SHP77 treated with DMSO at 0.1 percent for 48 hours (cell line): ENCODE measurements around the gene LGALS3.

Experiments used
- DNase-seq: peaks from one replicate; lab custom pipeline; 2025; lab: John Stamatoyannopoulos, UW

Gene LGALS3

DNA sequence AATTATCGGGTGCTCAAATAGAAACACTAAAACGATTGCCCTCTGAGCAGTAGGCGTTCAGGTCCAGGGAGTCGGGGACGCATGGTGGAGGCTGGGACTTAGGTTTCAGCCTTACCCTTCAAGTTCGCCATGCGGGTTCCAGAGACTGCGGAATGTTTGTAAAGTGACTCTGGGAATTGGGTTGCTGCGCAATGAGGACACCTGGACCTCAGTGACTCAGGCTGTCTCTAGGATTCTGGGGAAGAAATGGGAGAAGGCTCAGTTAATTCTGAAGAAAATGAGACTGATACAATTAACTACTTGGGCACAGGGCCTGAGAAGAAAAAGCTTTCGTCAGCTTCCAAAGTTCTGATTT lies 1.1 kb downstream of the LGALS3 start:
- no peak for DNase-seq

- no peak for DNase-seq
These were observed 2.5 kb downstream of the LGALS3 start for GRCh38 chr14:55131370-55132137.

DNA sequence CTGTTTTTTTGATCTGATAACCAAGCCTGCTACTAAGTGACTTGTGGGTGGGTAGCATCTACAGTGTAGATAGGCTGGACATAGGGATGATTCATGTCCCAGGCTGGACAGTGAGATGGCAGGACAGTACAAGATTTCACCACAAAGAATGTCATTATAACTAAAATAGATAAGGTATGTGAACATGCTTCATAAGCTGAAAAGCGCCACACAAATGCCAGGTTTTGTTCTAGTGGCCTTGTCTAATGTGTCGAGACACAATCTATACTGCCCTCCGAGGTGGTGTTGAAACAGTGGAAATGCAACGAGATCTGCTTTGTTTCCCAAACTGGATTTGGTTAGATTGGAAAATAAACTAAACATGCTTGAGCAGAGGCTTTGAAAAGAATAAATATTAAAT lies 4.4 kb downstream of the LGALS3 start:
- DNase-seq: no peak

GRCh38 chr14:55136241-55136640 lies 7.2 kb downstream of the LGALS3 start:
- DNase-seq: no peak

GRCh38 chr14:55136885-55137786 lies 8.1 kb downstream of the LGALS3 start:
- no peak for DNase-seq

- DNase-seq: no peak
These were observed 9.0 kb downstream of the LGALS3 start for GRCh38 chr14:55138091-55138490.

- DNase-seq: no peak
These were observed 10.1 kb downstream of the LGALS3 start for GRCh38 chr14:55139141-55139540.

- DNase-seq: no peak
These were observed 10.9 kb downstream of the LGALS3 start for GRCh38 chr14:55139696-55140509.

GRCh38 chr14:55141825-55142224 lies 12.8 kb downstream of the LGALS3 start:
- DNase-seq: no peak

DNA sequence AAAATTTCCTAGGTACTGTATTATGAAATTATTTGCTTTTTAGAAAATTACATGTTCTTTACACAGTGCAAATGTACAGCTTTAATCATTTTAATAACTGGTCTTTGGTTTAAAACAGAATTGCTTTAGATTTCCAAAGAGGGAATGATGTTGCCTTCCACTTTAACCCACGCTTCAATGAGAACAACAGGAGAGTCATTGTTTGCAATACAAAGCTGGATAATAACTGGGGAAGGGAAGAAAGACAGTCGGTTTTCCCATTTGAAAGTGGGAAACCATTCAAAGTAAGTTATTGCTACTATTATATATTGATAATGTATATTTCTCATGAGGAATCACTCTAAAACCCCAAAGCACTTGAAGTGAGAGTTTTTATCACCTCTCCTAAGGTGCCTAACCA lies 13.4 kb downstream of the LGALS3 start:
- no peak for DNase-seq

- DNase-seq: no peak
These were observed 17.4 kb downstream of the LGALS3 start for GRCh38 chr14:55146425-55146824.

- no peak for DNase-seq
These were observed 22.5 kb downstream of the LGALS3 start for GRCh38 chr14:55151601-55152000.

DNA sequence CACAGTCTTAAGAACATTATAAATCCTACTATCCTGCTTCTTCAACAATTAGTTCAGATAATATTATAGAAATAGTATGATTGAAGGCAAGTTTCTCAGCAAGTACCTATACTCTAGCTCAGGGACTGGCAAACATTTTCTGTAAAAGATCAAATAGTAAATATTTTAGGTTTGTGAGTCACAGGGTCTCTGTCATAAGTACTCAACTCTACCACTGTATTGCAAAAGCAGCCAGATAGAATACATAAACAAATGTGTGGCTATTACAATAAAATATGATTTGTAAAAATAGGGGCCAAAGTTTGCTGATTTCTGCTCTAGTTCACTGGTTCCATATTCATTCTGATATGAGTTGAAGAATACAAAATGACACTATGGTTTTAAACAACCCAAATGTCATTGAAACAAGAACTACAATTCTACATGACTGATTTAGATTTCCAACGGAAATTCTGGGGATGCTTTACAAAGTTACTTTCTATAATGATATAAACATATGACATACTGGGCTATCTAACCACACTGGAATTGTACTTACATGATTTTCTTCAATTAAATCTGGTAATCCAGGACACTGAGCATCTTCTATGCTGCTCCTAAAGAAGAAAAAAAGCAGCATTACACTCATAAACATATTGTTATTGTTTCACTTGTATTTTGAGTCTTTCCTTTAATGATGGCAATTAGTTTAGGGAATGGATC lies 23.2 kb downstream of the LGALS3 start:
- DNase-seq: no peak

GRCh38 chr14:55153951-55154350 lies 24.9 kb downstream of the LGALS3 start:
- no peak for DNase-seq

- DNase-seq: no peak
These were observed 28.0 kb downstream of the LGALS3 start for GRCh38 chr14:55157080-55157479.

DNA sequence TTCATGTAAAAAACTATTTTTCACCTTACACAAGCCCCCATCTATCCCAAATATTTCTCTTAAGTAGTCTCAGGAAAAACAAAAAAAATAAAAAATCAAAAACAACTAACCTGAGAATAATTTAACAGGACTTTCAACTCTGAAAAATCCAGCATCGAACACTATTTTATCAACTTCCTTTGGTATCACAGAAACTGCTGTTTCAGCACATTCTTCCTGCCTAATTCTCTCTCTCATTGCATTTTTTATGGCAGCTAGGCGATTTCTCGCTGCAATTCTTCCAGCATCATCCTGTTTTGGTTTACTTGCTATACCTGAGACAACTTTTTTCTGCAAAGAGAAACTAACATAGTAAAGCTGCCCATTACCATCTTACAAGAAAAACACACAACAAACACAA lies 29.4 kb downstream of the LGALS3 start:
- DNase-seq: no peak

- DNase-seq: no peak
These were observed 31.9 kb downstream of the LGALS3 start for GRCh38 chr14:55160989-55161388.

DNA sequence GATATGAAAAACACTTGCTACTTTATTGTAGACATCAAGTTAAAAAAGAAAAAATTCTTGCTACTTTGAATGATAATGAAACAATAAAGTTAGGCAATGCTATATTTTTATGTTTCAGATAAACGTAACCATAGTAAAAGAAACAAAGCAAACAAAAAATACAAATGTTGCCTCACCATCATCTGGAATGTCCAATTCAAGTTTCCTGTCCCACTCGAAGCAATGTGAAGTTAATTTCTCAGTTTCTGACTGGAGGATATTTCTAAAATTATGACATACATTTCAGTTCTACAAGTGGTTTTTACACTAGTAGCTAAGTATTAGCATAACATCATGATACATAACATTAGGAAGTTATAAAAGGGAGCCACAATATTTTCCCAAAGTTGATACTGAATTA lies 41.5 kb downstream of the LGALS3 start:
- no peak for DNase-seq

DNA sequence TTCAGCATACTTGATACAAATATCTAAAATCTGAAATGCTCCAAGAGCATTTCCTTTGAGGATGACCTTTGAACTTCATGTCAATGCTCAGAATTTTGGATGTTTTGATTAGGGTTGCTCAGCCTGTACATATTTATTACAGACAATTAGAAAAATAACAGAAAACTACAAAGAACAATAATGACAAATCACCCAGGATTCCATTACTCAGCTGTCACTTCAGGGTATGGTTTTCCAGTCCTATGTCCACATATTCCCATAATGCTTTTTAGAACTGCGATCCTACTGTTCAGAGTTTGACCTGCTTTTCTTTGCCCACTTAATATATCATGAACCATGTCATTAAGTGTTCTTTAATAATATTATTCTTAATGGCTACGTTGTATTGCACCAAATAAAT lies 51.0 kb downstream of the LGALS3 start:
- DNase-seq: no peak

GRCh38 chr14:55180434-55180833 lies 51.4 kb downstream of the LGALS3 start:
- no peak for DNase-seq

- no peak for DNase-seq
These were observed 59.7 kb downstream of the LGALS3 start for GRCh38 chr14:55188686-55189295.

- DNase-seq: no peak
These were observed 61.8 kb downstream of the LGALS3 start for GRCh38 chr14:55190906-55191202.
